Stimulated activated naive CD8-positive, alpha-beta T cell treated with anti-CD3 and anti-CD28 coated beads, Interleukin-15, amount 100 ng/mL, for 72 hours (primary cell): Measurements from ENCODE around the gene PNPLA7.
A peak's percentile ranks its signal among the peaks of the same experiment; 100 is the strongest.
"Not testable (repeated sequence)": the region's sequence is repeated elsewhere in the genome, so short reads cannot be mapped to it uniquely, and the experiment has no call there.

Source experiments
- ATAC-seq: fragments of 150-1000 bp; cut with Tn5 transposase; 2 replicates; pipeline ENCODE4 v1.10.0; 2021; ENCODE audit warnings: mild to moderate bottlenecking, moderate library complexity
- DNase-seq, 2 donors: peaks; one replicate each; pipeline ENCODE4 v3.0.0; 2021 to 2022
- H3K27ac Mint-ChIP-seq, 2 donors: one replicate each; pipeline ENCODE4 v1.8.0; 2022; ENCODE audit warnings: mild to moderate bottlenecking in 2 of 2, mixed read lengths in 2 of 2, moderate library complexity in 2 of 2
- H3K27me3 Mint-ChIP-seq: one replicate; pipeline ENCODE4 v1.8.0; 2022; ENCODE audit warnings: mixed read lengths
- H3K4me1 Mint-ChIP-seq: one replicate; pipeline ENCODE4 v1.8.0; 2022; ENCODE audit warnings: mild to moderate bottlenecking, mixed read lengths
- H3K4me3 Mint-ChIP-seq, 2 donors: one replicate each; pipeline ENCODE4 v1.8.0; 2022; ENCODE audit warnings: mild to moderate bottlenecking in 2 of 2, mixed read lengths in 2 of 2, moderate library complexity in 1 of 2
- H3K9me3 Mint-ChIP-seq, 2 donors: one replicate each; pipeline ENCODE4 v1.8.0; 2022; ENCODE audit warnings: mixed read lengths in 2 of 2

The PNPLA7 gene

GRCh38 chr9:137476856-137477255, 73.3 kb downstream of the PNPLA7 start:
- no peak for DNase-seq
- Mint-ChIP-seq H3K4me3 (no peak overlapping the region), H3K27me3 (no peaks in the 10 kb centered on the region), H3K27ac (no peak overlapping the region), H3K4me1 (peaks cover 8% of the 10 kb centered on the region), H3K9me3 (peaks cover 26 to 38% of the 10 kb centered on the region in 2 donors)
- no peak for ATAC-seq

GRCh38 chr9:137475666-137476065, 74.5 kb downstream of the PNPLA7 start:
- ATAC-seq, result no peak
- Mint-ChIP-seq H3K27ac (no peak overlapping the region), H3K4me1 (peaks cover 4% of the 10 kb centered on the region), H3K4me3 (no peak overlapping the region), H3K27me3 (no peaks in the 10 kb centered on the region), H3K9me3 (peaks cover 26 to 38% of the 10 kb centered on the region in 2 donors)
- DNase-seq, result no peak

DNA sequence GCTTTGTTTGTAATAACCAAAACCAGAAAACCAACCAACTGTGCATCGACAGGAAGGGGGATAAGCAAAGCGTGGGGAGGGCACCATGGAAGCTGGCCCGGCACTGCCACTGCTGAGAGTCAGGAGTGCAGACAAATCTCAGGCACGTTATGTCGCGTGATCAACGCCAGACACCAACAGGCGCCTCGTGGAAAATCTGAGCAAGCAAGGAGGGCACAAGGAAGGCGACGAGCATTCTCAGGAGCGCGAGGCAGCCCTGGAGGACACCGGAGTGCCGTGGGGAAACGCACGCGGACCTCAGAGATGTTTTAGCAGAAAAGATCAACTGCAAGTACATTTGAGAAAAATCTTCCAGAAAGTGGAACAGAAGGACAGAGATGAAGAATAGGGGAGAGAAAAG, 75.9 kb downstream of the PNPLA7 start:
- DNase-seq (no peak), ATAC-seq (no peak)
- peaks cover 26 to 38% of the 10 kb centered on the region in 2 donors for H3K9me3 Mint-ChIP-seq
- H3K4me1 Mint-ChIP-seq, result peaks cover 18% of the 10 kb centered on the region
- no peak overlapping the region for H3K4me3 Mint-ChIP-seq
- peaks cover 8% of the 10 kb centered on the region for H3K27me3 Mint-ChIP-seq
- H3K27ac Mint-ChIP-seq, result no peak overlapping the region

DNA sequence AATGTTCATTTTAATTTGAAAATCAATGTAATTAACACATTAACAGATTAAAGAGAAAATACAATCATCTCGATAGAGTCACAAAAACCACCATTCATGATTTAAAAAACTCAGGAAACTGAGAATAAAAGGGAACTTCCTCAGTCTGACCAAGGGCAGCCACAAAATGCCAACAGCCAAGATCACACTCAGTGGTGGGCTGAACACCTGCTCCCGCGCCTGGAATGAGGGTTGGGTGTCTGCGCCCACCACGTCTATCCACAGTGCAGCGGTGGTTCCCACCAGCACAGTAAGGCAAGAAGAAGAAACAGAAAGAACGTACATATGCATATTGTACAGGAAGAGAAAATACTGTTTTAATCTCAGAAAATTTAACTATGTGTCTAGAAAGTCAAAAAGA, 79.4 kb downstream of the PNPLA7 start:
- Mint-ChIP-seq H3K27ac (no peak overlapping the region), H3K27me3 (peaks cover 30% of the 10 kb centered on the region), H3K4me3 (peak overlapping the region in 1 of 2 donors; percentile 49), H3K9me3 (peaks cover 20 to 31% of the 10 kb centered on the region in 2 donors), H3K4me1 (peaks cover 23% of the 10 kb centered on the region)
- DNase-seq (no peak), ATAC-seq (peak; percentile 72)

GRCh38 chr9:137467896-137468295, 82.3 kb downstream of the PNPLA7 start:
- H3K4me3 Mint-ChIP-seq, result no peak overlapping the region
- ATAC-seq (no peak), DNase-seq (no peak)
- H3K27me3 Mint-ChIP-seq, result peaks cover 30% of the 10 kb centered on the region
- H3K4me1 Mint-ChIP-seq, result peaks cover 28% of the 10 kb centered on the region
- H3K9me3 Mint-ChIP-seq, result peaks cover 2 to 4% of the 10 kb centered on the region in 2 donors
- H3K27ac Mint-ChIP-seq, result no peak overlapping the region

DNA sequence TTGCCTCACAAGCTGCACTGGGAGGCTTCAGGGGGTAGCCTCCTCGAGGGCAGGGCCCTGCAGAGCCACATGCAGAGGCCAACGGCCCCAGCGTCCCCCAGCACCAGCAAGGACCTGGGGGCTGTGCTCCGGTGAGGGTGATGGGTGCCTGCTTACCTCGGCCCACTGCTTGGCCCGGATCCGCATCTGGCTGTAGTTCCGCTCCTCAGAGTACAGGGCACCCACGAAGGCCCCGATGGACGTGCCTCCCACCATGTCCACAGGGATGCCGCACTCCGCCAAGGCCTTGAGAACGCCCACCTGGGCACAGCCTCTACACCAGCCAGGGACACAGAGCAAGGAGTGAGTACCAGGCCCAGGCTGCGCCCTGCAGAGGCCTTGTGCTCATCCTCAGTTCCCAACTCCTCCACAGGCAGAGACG, 83.0 kb downstream of the PNPLA7 start:
- Mint-ChIP-seq H3K27me3 (peaks cover 30% of the 10 kb centered on the region), H3K4me1 (peaks cover 33% of the 10 kb centered on the region), H3K9me3 (no peaks in the 10 kb centered on the region), H3K4me3 (no peak overlapping the region), H3K27ac (no peak overlapping the region)
- ATAC-seq (no peak), DNase-seq (no peak)

GRCh38 chr9:137466389-137467085, 83.7 kb downstream of the PNPLA7 start:
- Mint-ChIP-seq H3K27me3 (peaks cover 30% of the 10 kb centered on the region), H3K4me1 (peaks cover 39% of the 10 kb centered on the region), H3K27ac (peak overlapping the region in 1 of 2 donors; percentile 9)
- not testable (repeated sequence) for DNase-seq, H3K9me3 Mint-ChIP-seq, ATAC-seq, H3K4me3 Mint-ChIP-seq

DNA sequence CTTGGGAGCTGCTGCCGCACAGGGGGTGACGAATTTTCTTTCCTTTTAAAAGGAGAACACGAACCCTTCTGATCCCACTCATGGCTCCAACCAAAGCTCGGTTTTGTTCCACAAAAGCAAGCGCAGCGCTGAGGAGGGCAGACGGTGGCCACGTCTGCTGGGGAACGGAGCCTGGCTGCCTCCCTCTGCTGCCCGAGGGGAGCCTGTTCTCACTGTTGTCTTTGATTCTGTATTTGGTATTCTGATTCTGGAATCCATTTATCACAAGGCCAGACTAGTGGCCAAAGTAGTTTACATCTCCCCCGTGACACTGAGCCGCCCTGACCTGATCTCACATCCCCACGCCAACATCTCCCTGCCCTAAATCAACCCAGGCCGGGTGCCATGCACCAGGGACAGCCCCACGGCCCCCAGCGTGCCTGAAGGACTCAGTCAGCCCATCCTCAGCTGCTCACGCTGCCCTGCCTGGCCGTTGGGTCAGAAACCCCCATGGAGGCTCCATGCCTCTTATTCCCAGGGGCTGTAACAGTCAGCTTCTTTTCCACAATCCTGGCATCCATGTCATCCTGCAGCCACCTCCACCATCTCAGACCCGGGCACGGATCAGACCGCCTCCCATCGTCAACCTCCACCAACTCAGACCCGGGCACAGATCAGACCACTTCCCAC, 84.3 kb downstream of the PNPLA7 start:
- H3K4me3 Mint-ChIP-seq, result no peak overlapping the region
- DNase-seq (no peak), ATAC-seq (no peak)
- H3K27ac Mint-ChIP-seq, result no peak overlapping the region
- no peaks in the 10 kb centered on the region for H3K9me3 Mint-ChIP-seq
- peaks cover 30% of the 10 kb centered on the region for H3K27me3 Mint-ChIP-seq
- H3K4me1 Mint-ChIP-seq, result peaks cover 44% of the 10 kb centered on the region

GRCh38 chr9:137465000-137465719, 85.0 kb downstream of the PNPLA7 start:
- Mint-ChIP-seq H3K4me3 (no peak overlapping the region), H3K27ac (no peak overlapping the region), H3K9me3 (no peaks in the 10 kb centered on the region), H3K27me3 (peaks cover 30% of the 10 kb centered on the region), H3K4me1 (peaks cover 44% of the 10 kb centered on the region)
- no peak for DNase-seq
- no peak for ATAC-seq

GRCh38 chr9:137464291-137464999, 85.8 kb downstream of the PNPLA7 start:
- H3K27me3 Mint-ChIP-seq, result peaks cover 24% of the 10 kb centered on the region
- ATAC-seq (no peak), DNase-seq (no peak)
- no peak overlapping the region for H3K4me3 Mint-ChIP-seq
- peaks cover 44% of the 10 kb centered on the region for H3K4me1 Mint-ChIP-seq
- H3K27ac Mint-ChIP-seq, result no peak overlapping the region
- no peaks in the 10 kb centered on the region for H3K9me3 Mint-ChIP-seq

GRCh38 chr9:137463931-137464290, 86.3 kb downstream of the PNPLA7 start:
- no peak for DNase-seq
- H3K4me1 Mint-ChIP-seq, result peaks cover 40% of the 10 kb centered on the region
- H3K4me3 Mint-ChIP-seq, result peak overlapping the region in 1 of 2 donors; percentile 48
- H3K27ac Mint-ChIP-seq, result no peak overlapping the region
- ATAC-seq, result no peak
- peaks cover 18% of the 10 kb centered on the region for H3K27me3 Mint-ChIP-seq
- no peaks in the 10 kb centered on the region for H3K9me3 Mint-ChIP-seq

GRCh38 chr9:137462986-137463930, 86.9 kb downstream of the PNPLA7 start:
- Mint-ChIP-seq H3K4me3 (peak overlapping the region; percentile 32 to 83), H3K4me1 (peaks cover 39% of the 10 kb centered on the region), H3K9me3 (no peaks in the 10 kb centered on the region), H3K27me3 (peaks cover 12% of the 10 kb centered on the region), H3K27ac (peak overlapping the region in 1 of 2 donors; percentile 63)
- no peak for DNase-seq
- no peak for ATAC-seq

DNA sequence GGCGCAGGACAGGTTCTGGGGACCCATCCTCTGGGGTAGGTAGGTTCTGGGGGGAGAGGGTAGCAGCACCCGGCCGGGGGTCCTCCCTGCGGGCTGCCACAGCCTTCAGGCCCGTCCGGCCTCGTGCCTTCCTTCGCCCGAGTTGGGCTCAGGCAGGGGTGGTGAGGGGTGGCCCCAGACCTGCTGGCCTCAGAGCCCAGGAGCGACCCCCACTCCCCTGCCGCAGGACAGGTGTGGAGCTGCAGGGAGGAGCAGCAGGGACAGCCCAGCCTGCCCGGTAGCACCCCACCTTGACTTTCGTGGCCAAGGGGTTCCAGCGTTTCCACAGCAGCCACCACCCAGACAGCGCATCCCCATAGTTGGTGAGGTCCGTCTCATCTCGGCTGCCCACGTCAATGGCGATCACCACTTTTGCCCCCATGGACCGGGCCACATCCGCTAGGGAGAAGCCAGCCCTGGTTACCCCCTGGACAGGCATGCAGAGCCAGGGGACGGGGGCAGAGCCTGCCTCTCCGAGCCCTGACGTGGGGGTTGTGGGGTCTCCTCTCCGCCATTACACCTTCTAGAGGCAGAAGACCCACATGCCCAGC, 87.7 kb downstream of the PNPLA7 start:
- H3K27me3 Mint-ChIP-seq, result peaks cover 7% of the 10 kb centered on the region
- DNase-seq, result no peak
- peak overlapping the region; percentile 32 to 83 for H3K4me3 Mint-ChIP-seq
- peaks cover 43% of the 10 kb centered on the region for H3K4me1 Mint-ChIP-seq
- peak overlapping the region in 1 of 2 donors; percentile 63 for H3K27ac Mint-ChIP-seq
- H3K9me3 Mint-ChIP-seq, result no peaks in the 10 kb centered on the region
- ATAC-seq, result no peak

DNA sequence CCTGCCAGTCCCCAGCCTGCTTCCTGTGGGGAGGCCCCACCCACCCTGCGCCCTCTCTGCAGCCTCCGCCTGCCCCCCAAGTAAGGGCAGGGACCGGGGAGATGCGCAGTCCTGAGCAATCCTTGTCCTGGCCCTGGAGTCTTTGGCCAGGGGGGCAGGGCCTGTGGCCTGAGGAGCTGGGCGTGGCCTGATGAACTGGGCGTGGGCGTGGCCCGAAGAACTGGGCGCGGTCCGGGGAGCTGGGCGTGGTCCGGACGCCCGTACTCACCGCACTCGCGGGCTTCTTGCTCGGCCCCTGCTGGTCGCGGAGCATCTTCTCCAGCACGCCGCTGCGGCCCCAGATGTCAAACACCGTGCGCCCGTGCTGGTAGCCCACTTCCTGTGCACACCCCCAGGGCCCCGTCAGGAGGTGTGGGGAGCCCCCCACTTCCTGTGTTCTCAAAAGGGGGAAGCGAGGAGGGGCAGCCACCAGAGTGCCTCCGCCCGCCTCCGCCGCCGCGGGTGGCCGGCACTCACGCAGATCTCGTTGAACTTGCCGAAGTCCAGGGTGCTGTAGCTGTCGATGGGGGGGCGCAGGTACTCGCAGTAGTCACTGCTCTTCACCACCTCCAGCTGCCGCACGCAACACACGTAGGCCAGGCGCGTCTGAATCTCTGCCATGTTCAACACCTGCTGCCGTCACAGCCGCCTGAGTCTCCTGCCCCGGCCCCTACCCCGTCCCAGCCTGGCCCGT, 88.4 kb downstream of the PNPLA7 start:
- H3K4me1 Mint-ChIP-seq, result peaks cover 49% of the 10 kb centered on the region
- H3K27me3 Mint-ChIP-seq, result peaks cover under 1% of the 10 kb centered on the region
- peak overlapping the region; percentile 82 to 83 for H3K4me3 Mint-ChIP-seq
- peak overlapping the region; percentile 77 to 89 for H3K27ac Mint-ChIP-seq
- peak; percentile 89 to 94 for DNase-seq
- no peaks in the 10 kb centered on the region for H3K9me3 Mint-ChIP-seq
- ATAC-seq, result peak; percentile 86
